MM.1S (cell line): ENCODE data around the gene CFAP74.

Source experiments
- DNase-seq: peaks from one replicate; pipeline ENCODE4 v3.0.0-alpha.2; 2015
- H2AFZ ChIP-seq: fragments of 300-600 bp; sonication (generic); 2 replicates; pipeline ENCODE4 v1.6.0; 2016; ENCODE audit warnings: antibody characterized with exemption, low read length
- H3F3A ChIP-seq: fragments of 300-600 bp; sonication (generic); 2 replicates; pipeline ENCODE4 v1.6.1; 2016; ENCODE audit warnings: mild to moderate bottlenecking, antibody characterized with exemption, low read length, moderate library complexity, mixed read lengths; ENCODE audit not compliant: insufficient read depth
- H3K27ac ChIP-seq: fragments of 300-600 bp; sonication (generic); 2 replicates; pipeline ENCODE4 v1.5.1; 2016; ENCODE audit warnings: mild to moderate bottlenecking, low read length
- H3K27me3 ChIP-seq: fragments of 300-600 bp; sonication (generic); replicated peaks from 2 replicates; pipeline ENCODE4 v1.6.0; 2016; ENCODE audit warnings: low read length; ENCODE audit not compliant: insufficient read depth
- H3K36me3 ChIP-seq: fragments of 300-600 bp; sonication (generic); replicated peaks from 2 replicates; pipeline ENCODE4 v1.6.1; 2016; ENCODE audit warnings: mild to moderate bottlenecking, low read length, mixed read lengths; ENCODE audit not compliant: insufficient read depth
- H3K4me1 ChIP-seq: fragments of 300-600 bp; sonication (generic); 2 replicates; pipeline ENCODE4 v1.6.1; 2016; ENCODE audit warnings: low read length, mixed read lengths
- H3K4me2 ChIP-seq: fragments of 300-600 bp; sonication (generic); 2 replicates; pipeline ENCODE4 v1.6.0; 2016; ENCODE audit warnings: low read depth, low read length
- H3K4me3 ChIP-seq: fragments of 300-600 bp; sonication (generic); 2 replicates; pipeline ENCODE4 v1.5.1; 2016; ENCODE audit warnings: low read length, mixed read lengths
- H3K79me2 ChIP-seq: fragments of 300-600 bp; sonication (generic); 2 replicates; pipeline ENCODE4 v1.6.1; 2016; ENCODE audit warnings: mixed run types, low read length, mixed read lengths
- H3K9ac ChIP-seq: fragments of 300-600 bp; sonication (generic); 2 replicates; pipeline ENCODE4 v1.6.1; 2016; ENCODE audit warnings: low read length, mixed read lengths
- H3K9me2 ChIP-seq: fragments of 300-600 bp; sonication (generic); replicated peaks from 2 replicates; pipeline ENCODE4 v1.6.1; 2016; ENCODE audit warnings: mild to moderate bottlenecking, low read length, mixed read lengths; ENCODE audit not compliant: insufficient read depth
- H3K9me3 ChIP-seq: fragments of 300-600 bp; sonication (generic); replicated peaks from 2 replicates; pipeline ENCODE4 v1.6.1; 2016; ENCODE audit warnings: mild to moderate bottlenecking, low read length, mixed read lengths; ENCODE audit not compliant: insufficient read depth
- H4K20me1 ChIP-seq: fragments of 300-600 bp; sonication (generic); 2 replicates; pipeline ENCODE4 v1.6.1; 2016; ENCODE audit warnings: mild to moderate bottlenecking, low read length, moderate library complexity, mixed read lengths; ENCODE audit not compliant: insufficient read depth
- CTCF ChIP-seq: fragments of 300-600 bp; sonication (generic); IDR thresholded peaks from 2 replicates; pipeline ENCODE4 v1.5.1; 2016; ENCODE audit warnings: antibody characterized with exemption, low read length, mixed read lengths
- EZH2 ChIP-seq: fragments of 300-600 bp; sonication (generic); optimal IDR thresholded peaks from 2 replicates; pipeline ENCODE3; 2017; ENCODE audit warnings: low read depth, mild to moderate bottlenecking, antibody characterized with exemption, low read length, mixed read lengths
- EZH2phosphoT487 ChIP-seq: fragments of 300-600 bp; sonication (generic); IDR thresholded peaks from 2 replicates; pipeline ENCODE4 v1.6.1; 2018; ENCODE audit warnings: antibody characterized with exemption, low read length

The CFAP74 gene

GRCh38 chr1:1898246-1898933 is 105.2 kb downstream of the CFAP74 start:
- Histone ChIP-seq H3K36me3 (no peaks in the 10 kb centered on the region), H3K4me2 (no peak overlapping the region)

GRCh38 chr1:1895456-1896336 is 107.9 kb downstream of the CFAP74 start:
- Histone ChIP-seq H3K9me3 (no peaks in the 10 kb centered on the region), H3F3A (peaks cover 17% of the 10 kb centered on the region), H3K27me3 (no peaks in the 10 kb centered on the region), H3K4me2 (no peak overlapping the region), H3K4me1 (peaks cover 24% of the 10 kb centered on the region), H2AFZ (no peak overlapping the region), H3K9ac (no peak overlapping the region), H3K79me2 (peaks cover 5% of the 10 kb centered on the region; the same call in 1 of the 2 replicates), H3K27ac (peak overlapping the region; percentile 79; the same call in 1 of the 2 replicates), H4K20me1 (no peaks in the 10 kb centered on the region), H3K4me3 (no peak overlapping the region), H3K9me2 (no peaks in the 10 kb centered on the region), H3K36me3 (no peaks in the 10 kb centered on the region)
- TF ChIP-seq CTCF (no peak), EZH2phosphoT487 (no peak), EZH2 (no peak)
- DNase-seq = no peak

More at GRCh38 chr1:1898246-1898933, 105.2 kb downstream of the CFAP74 start:
- Histone ChIP-seq H3K27me3 (no peaks in the 10 kb centered on the region), H3K4me1 (peaks cover 15% of the 10 kb centered on the region), H3K9me2 (no peaks in the 10 kb centered on the region), H3K9me3 (no peaks in the 10 kb centered on the region), H3F3A (peaks cover 13% of the 10 kb centered on the region), H2AFZ (no peak overlapping the region), H3K9ac (no peak overlapping the region), H4K20me1 (no peaks in the 10 kb centered on the region), H3K27ac (no peak overlapping the region), H3K4me3 (no peak overlapping the region), H3K79me2 (no peaks in the 10 kb centered on the region)
- TF ChIP-seq CTCF = no peak
- DNase-seq = no peak

GRCh38 chr1:1895060-1895418 is 108.5 kb downstream of the CFAP74 start:
- Histone ChIP-seq H3K36me3 (no peaks in the 10 kb centered on the region), H3K27ac (no peak overlapping the region), H3K4me2 (no peak overlapping the region), H3K9ac (no peak overlapping the region), H3K4me3 (no peak overlapping the region), H2AFZ (no peak overlapping the region), H3K9me3 (no peaks in the 10 kb centered on the region), H3K9me2 (no peaks in the 10 kb centered on the region), H3F3A (peaks cover 17% of the 10 kb centered on the region), H4K20me1 (no peaks in the 10 kb centered on the region), H3K4me1 (peaks cover 24% of the 10 kb centered on the region), H3K79me2 (peaks cover 7% of the 10 kb centered on the region), H3K27me3 (no peaks in the 10 kb centered on the region)
- TF ChIP-seq EZH2phosphoT487 (no peak), EZH2 (no peak), CTCF (no peak)
- no peak for DNase-seq
